SKM-1 treated with dmso at 0.1 percent for 144 hours (cell line): ENCODE measurements around the gene TMEM135.
A peak's percentile ranks its signal among the peaks of the same experiment; 100 is the strongest.
"Not testable (repeated sequence)": the region's sequence is repeated elsewhere in the genome, so short reads cannot be mapped to it uniquely, and the experiment has no call there.

Experiments
- DNase-seq: peaks from one replicate; lab custom pipeline; 2025; ENCODE audit not compliant: unreplicated experiment; lab: John Stamatoyannopoulos, UW

TMEM135 gene

DNA sequence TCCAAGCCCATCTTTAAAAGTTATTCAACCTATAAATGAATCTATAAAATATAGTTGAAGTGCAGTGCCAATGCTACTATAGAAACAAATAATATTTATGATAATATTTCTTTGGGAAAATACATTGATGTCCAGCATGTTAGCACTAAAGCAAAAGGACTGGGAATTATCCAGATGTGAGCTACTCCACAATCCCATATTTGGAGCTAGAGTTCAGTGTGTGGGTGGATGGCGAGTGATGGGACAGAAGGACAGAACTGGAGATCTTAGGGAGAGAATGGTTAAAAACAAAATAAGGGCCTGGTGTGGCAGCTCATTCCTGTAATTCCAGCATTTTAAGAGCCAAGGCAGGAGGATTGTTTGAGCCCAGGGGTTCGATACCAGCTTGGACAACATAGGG lies 216.8 kb downstream of the TMEM135 start:
- DNase-seq, result no peak

DNA sequence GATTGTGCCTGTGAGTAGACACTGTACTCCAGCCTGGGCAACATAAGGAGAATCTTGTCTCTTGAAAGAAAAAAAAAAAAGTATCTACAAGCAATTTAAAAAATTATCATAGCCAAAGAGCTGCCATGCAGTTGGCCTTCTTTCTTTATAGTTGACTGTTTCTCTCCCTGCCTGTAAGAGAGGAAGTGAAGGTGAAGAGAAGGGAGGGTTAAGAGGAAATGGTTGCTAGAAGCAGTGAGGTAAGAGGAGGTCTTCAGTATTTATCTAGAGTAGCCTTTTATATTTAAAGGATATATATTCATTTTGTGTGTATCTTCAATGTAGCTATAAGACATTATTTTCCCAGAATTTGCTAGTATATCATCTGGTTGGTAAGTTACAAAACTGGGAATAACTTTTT lies 217.9 kb downstream of the TMEM135 start:
- peak; percentile 2 for DNase-seq

DNA sequence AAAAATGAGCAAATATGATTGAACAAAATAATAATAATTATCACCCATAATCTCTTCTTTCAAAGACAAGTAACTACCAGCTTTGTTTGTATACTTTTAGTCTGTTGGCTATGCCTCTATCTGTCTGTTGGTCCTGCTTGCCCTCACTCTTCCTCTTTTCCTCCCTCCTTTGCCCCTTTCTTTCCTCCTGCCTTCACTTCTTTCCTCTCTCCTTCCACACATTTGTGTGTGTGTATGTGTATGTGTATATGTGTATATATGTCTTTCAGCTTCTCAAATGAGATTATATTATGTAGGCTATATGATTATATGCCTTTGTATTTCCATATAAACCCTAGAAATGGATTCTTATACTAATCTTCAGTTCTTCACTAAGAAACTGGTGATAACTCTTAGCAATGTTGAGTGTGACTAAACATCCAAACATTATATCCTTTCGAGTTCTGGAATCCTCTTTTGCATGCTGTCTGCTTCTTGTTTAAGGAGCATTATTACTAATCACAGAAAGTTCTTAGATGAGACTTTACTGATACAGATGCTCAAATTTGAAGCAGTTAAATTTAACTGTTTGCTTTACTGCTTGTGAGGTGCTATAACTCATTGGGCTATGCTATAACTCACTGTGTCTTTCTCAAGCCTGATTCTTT lies 219.1 kb downstream of the TMEM135 start:
- no peak for DNase-seq

DNA sequence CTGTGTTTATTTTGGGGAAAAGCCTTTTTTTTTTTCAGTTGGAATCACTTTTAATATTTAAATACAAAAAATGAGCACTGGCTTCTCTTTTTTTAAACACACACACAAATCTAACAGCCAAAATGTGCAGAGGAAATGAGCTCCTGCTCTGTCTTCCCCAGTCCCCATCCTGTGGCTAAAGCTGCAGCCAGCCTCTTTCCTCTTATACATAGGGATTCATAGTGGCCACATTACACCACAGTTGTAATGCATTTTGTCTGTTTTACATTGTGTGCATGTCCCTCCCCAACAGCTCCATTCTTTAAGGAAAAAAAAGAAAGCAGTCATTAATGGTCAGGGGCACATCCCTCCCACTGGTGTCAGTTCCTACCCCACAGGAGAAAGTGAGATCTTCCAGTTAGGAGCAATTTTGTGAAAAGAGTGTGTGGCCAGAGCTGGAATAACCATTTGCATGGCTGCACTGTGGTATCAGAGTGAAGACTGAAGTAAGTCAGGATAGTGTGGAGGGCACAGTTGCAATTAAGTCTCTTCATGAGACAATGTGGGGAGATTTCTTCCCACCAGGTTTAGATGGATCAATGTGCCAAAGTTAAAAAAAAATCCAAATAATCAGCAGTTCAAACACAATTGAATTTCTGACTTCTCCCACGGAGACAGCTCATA lies 220.6 kb downstream of the TMEM135 start:
- DNase-seq, result no peak

DNA sequence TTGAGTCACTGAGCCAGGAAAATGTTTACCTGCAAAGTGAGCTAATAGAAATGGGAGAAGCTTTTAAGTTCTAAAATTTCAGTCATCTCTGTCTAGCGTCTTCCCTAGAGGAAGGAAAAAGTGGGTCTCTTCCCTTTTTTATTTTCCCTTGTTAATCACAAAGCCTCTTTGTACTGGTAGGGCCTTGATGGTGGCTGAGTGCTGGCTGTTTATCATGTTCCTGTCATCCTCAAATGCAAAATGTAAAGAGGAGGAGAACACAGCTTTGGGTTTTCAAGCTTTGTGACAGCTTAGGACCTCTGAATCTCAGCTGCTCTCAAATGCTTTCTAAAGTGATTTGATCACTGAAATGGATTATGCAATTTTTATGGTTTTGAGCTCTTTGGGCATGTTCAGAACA lies 222.0 kb downstream of the TMEM135 start:
- DNase-seq, result no peak

DNA sequence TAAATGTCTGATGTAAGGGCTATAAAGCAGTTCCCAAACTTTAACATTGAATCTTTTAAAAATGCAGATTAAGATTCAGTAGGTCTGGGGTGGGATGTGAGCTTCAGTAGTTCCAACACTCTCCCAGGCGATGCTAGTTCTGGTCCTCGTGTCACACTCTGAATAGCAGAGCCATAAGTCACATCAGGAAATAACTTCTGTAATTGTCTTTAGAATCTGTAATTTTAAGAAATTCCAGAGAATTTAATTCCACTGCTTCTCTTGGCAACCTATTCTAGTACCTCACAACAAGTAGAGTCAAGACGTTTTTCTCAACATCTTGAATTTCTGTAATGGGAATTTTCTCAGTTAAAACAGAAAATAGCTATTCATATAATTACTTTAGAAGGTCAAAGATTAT lies 223.1 kb downstream of the TMEM135 start:
- DNase-seq, result no peak

DNA sequence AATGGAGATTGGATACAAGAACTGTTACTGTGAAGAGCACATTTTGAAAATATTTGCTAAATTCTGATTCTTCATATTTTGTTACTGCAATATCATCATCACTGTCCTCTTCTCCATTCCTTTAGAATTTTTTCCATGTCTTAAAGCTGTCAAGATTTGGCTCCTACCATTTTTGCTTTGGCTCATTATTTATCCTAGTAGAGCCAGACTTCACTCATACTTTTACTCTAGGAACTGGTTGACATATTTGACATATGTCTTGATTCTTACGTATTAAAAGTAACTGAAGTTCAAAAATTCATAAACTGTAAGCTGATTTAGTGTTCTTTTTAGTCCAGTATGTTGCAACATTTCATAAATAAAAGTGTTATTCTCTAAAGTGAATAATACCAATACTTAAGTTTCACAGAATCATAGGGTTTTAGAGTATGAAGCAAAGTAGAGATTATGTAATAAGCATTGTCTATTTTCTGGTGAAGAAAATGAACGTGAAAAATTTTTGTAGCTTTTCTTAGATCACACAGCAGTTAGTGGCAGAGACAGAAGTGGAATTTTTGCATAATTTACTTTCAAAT lies 225.6 kb downstream of the TMEM135 start:
- no peak for DNase-seq

DNA sequence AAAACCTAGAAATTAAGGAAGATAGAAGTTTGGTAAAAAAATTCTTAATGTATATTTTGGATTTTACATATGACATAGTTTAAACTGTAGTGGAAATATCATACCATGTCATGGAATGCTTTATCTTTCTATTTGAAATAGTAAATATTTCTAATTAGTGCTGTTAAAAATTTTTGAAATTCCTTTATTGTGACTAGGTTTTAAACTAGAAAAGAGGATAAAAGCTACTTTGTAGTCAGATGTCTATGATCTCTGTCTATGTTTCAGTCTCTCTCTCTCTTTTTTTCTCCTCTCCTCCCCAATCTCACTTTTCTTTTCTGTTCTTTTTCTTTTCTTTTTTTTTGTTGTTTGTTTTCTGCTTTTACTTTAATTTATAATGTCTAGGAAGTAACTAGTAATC lies 226.2 kb downstream of the TMEM135 start:
- no peak for DNase-seq

DNA sequence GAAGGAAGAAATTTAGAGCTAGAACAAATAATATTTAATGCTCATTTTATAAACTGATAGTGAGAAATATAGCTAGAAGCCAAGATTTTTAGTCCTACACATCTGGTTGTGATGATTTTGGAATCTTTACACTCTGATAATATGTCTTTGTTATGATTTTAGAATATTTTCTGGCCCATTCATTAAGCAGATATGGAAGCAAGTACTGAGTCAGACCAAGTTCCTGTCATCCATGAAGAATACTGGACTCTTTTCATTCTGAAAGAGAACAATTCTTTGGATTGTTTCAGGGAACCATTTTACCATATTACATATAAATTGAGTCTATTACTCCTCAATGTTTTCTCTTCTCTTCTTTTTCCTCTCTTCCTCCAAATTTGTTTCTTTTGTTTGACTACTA lies 227.4 kb downstream of the TMEM135 start:
- no peak for DNase-seq

DNA sequence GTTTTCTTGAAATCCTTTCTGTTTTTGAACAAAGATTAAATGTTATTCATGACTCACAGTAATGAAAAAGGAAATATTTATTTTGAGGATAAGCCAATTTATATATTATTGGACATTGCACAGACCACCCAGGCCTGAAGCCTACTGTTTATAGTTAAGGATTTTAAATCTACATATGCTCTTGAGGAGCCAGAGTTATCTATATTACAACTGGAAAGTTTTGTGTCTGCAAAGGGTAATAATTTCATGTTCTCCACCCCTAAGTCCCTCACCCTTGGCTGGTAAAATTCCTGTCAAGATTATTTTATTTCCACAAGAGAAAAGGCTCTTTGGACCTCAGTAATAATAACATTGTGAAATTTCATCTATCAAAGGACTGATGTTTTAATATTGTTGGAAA lies 228.2 kb downstream of the TMEM135 start:
- no peak for DNase-seq

DNA sequence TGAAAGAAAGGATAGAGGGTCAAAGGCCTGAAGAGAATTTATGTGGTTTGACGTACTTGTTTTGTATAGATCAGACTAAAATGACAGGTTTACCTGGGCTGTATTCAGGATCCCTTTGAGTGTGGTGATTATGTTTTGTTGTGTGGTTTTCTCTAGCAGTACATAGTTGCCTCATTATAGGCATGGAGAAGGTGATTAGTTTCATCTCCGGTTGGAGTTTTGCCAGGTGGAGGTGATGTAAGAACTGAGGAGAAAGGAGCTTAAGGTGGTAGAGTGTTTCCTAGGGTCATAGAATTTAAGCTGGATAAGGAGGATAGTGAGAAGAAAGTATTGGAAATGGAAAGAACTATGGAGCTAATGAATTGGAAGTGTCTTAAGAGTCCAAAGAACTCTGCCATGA lies 229.0 kb downstream of the TMEM135 start:
- DNase-seq, result no peak

DNA sequence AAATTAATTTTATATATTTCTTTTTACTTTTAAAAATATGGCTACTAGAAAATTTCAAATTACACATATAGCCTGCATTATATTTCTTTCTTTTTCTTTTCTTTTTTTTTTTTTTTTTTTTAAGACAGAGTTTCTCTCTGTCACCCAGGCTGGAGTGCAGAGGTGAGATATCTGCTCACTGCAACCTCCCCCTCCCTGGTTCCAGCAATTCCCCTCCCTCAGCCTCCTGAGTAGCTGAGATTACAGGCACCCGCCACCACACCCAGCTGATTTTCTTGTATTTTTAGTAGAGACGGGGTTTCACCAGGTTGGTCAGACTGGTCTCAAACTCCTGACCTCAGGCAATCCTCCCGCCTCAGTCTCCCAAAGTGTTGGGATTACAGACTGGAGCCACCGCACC lies 234.2 kb downstream of the TMEM135 start:
- DNase-seq, result not testable (repeated sequence)

DNA sequence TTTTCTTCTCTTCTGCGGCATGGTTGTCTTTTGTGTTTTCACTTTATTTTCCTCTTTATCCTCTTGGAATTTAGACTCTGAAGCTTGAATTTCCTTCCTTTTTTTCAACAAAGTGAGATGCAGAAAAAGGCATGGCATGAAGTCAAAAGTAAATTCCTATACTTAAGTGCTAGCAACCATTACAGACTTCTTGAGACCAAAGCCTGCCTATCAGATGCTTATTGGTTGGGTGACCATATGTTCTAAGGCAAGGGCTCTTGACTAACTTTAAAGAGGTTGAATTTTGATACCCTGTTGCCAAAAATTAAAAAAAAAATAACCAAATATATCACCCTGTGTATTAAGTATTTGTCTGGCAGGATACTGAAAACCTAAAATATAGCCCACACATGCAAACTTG lies 237.4 kb downstream of the TMEM135 start:
- DNase-seq, result no peak

DNA sequence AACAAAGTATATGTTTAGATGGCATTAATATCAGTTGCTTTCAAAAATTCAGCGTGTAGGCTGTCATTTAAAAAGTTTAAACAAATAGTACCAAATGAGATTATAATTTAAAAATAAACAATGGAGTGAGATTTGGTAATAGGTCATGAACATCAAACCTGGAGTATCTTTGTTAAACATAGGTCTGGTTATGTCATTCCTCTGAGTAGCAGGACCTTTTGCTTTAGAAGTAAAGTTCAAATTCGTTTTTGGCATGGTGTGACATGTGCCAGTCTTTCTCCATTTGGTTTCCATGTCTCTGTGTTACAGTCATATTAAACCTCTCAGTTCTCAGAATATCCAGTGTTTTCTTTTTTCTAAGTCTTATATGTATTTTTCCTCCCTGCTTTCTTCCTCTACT lies 242.4 kb downstream of the TMEM135 start:
- no peak for DNase-seq

DNA sequence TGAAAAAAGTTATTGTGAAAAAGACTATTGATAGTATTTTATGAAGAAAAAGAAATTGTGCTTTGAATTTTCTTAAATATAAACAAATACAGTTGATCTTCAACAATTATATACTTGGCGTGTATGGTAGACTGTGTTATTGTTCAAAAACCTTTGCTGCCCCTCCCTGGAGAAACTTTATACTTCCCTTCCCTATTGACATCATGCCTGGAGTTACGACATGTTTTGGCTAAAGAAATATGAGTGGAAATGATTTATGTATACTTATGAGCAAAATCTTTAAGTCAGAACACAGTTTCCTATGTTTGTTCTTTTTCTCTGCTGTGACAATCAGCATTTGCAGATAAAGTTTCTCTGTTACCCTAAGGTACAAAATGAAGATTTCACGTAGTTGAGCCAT lies 243.8 kb downstream of the TMEM135 start:
- no peak for DNase-seq

DNA sequence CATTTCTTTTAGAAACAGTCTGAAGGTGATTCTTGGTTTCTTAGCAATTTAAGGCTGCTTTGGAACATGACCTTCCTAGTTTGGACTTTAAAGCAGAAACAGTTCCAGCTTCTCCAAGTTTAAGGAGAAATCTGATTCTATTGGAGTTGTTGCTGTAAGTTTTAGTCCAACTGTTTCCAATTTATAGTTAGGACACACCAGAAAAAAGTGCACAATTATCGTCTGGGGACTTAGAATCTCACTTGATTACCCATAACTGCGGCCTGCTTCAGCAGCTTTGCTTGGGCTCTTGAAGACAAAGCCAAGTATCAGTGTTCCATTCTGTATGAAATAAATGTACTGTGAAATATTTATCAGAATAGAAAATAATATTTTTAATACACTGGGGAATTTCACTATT lies 246.6 kb downstream of the TMEM135 start:
- DNase-seq, result no peak

DNA sequence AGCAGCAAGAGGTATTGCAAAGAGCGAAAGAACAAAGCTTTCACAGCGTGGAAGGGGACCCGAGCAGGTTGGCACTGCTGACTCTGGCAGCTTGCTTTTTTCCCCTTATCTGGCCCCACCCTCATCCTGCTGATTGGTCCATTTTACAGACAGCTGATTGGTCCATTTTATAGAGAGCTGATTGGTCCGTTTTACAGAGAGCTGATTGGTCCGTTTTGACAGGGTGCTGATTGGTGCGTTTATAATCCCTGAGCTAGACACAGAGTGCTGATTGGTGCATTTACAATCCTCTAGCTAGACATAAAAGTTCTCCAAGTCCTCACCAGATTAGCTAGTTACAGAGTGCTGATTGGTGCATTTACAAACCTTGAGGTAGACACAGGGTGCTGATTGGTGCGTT lies 247.9 kb downstream of the TMEM135 start:
- not testable (repeated sequence) for DNase-seq

DNA sequence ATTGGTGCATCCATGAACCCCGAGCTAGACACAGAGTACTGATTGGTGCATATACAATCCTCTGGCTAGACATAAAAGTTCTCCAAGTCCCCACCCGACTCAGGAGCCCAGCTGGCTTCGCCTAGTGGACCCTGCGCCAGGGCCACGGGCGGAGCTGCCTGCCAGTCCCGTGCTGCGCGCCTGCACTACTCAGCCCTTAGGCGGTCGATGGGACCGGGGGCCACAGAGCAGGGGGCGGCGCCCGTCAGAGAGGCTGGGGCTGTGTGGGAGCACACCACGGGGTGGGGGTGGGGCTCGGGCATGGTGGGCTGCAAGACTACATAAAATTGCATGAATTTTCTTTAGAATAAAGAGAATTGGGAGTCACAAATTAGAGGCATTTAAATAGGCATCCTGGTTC lies 248.6 kb downstream of the TMEM135 start:
- no peak for DNase-seq

DNA sequence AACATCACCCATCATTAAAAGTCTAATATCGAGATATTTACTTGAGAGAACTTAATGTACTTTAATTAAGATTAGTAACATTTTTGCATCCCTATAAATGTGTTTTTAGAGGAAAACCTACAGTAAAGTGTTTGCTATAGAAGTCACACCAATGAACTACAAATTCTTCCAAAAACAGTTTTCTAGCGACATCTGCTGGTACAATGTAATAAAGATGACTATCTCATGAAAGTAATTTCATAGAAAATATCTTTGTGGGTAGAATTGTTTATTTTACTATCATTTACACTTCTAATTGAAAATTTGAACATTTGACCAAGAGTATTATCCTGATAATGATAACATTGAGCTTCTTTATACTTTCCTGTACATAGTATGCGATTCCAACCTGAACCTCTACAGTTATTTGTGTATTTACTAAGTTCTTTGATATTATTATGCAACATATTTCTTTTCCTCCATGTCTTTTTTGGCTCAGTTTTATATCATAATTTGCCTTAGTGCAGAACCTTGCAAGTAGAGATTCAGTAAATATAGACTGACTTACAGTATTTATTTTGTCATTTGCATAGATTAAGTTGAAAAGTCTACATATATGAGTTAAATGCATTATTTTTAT lies 252.7 kb downstream of the TMEM135 start:
- DNase-seq, result peak; percentile 50

DNA sequence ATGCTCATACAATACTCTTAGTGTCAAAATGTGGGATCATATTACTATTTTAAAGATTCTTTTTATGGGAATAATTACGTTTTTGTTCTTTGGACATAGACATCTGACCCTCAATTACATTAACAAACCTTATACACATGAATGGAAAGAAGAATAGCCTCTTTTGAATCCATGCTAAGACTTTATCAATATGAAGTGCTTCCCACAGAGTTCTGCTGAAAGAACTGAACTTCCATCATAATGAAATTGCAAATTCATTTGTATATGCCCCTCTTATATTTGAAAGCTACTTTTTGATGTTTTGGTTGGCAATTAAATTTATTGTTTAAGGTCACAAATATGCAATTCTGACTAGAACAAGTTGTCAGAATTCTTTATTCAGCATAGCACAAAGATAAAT lies 254.9 kb downstream of the TMEM135 start:
- DNase-seq, result no peak

DNA sequence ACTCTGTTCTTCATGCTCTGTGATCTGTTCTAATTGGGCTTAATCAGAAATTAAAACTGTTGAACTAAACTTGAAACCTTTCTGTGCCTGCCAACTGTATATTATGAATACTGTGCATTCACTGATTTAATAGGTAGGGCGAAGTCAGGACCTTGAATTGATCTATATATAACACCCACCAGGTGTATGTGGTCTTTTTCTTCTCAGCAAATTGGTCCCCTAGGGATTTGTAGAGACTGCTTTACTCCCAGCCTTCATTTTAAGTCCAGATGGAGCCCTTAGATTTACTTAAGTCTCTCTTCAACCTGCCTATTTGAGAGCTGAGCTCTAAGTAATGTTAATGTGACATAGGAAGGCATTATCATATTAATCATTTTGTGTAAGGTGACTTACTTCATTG lies 257.5 kb downstream of the TMEM135 start:
- DNase-seq, result no peak

DNA sequence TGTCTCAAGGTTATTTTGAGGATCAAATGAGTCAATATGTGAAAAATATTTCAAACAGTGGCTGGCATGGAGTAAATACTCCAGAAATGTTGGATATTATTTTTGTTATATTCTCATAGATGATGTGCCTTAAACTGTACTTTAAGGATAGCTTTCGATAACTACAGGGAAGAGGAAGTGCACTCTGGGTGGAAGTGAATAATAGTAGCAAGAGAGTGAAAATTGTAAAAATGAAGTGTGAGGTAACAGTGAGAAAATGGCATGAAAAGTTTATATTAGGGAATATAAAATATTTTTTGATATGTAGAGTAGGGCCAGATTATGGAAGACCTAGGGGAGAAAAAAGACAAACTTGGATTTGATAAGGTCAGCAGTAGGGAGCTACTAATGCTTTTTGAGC lies 258.9 kb downstream of the TMEM135 start:
- no peak for DNase-seq
